ENCODE data around the gene SEC14L3. TPM values are rescaled to one million over a fixed set of nuclear protein-coding genes. Genes with fewer than 3 reads are reported as not detected.

SEC14L3 gene
- total and polyA plus RNA-seq, 2 of the 4 experiments (the other 2 are of a cell fraction) = not detected

- Histone ChIP-seq H4K91ac (ENCODE audit: insufficient read depth, low read depth, low read length) (no peak overlapping the region), H3K27me3 (ENCODE audit: control insufficient read depth, insufficient read depth, low read length) (peaks cover 3% of the 10 kb centered on the region; the same call in 1 of the 2 replicates), H2AK5ac (ENCODE audit: low read depth, low read length) (no peak overlapping the region), H4K20me1 (ENCODE audit: insufficient read depth, low read length) (no peaks in the 10 kb centered on the region), H3K9me3 (ENCODE audit: control insufficient read depth, insufficient read depth, low read length) (no peaks in the 10 kb centered on the region), H2BK20ac (ENCODE audit: low read depth, low read length) (no peak overlapping the region), H3K79me1 (ENCODE audit: low read depth in 1 of 2, low read length in 2 of 2) (no peaks in the 10 kb centered on the region), H4K5ac (ENCODE audit: low read depth, low read length) (no peak overlapping the region), H2AK9ac (replicated peaks; ENCODE audit: low read depth, low read length, poor library complexity) (no peak overlapping the region), H3K9ac (ENCODE audit: low read depth, low read length) (no peak overlapping the region), H2BK120ac (ENCODE audit: low read depth, low read length) (no peak overlapping the region), H3K4ac (ENCODE audit: low read depth, low read length) (no peak overlapping the region), H3K9me1 (ENCODE audit: insufficient read depth, low read length) (no peaks in the 10 kb centered on the region), H2BK15ac (ENCODE audit: low read depth, low read length) (no peak overlapping the region), H2BK5ac (ENCODE audit: low read depth, low read length, poor library complexity, severe bottlenecking) (no peak overlapping the region), H3K18ac (ENCODE audit: low read depth, low read length) (no peak overlapping the region), H3K27ac (ENCODE audit: insufficient read depth, low read length) (no peak overlapping the region), H3K56ac (ENCODE audit: extremely low read depth, insufficient read depth, low read length) (no peak overlapping the region), H3K4me1 (ENCODE audit: control insufficient read depth, insufficient read depth, low read length) (no peaks in the 10 kb centered on the region), H3K14ac (replicated peaks; ENCODE audit: low read depth, low read length) (no peak overlapping the region), H3K23ac (ENCODE audit: low read depth, low read length) (no peak overlapping the region), H3K4me2 (ENCODE audit: low read depth, low read length) (no peak overlapping the region), H2AFZ (replicated peaks; ENCODE audit: low read length, poor library complexity) (no peak overlapping the region), H3K4me3 (ENCODE audit: insufficient read depth, low read depth, low read length) (no peak overlapping the region), H3K36me3 (ENCODE audit: control insufficient read depth, insufficient read depth, low read length) (peaks cover 4% of the 10 kb centered on the region; the same call in 1 of the 2 replicates), H4K8ac (ENCODE audit: low read depth in 2 of 2, low read length in 2 of 2) (no peak overlapping the region)
- in situ Hi-C loops (cut with MboI; ENCODE audit: low sequenced_read_pairs) (no loop called here), dilution Hi-C loops (cut with HindIII; ENCODE audit: low sequenced_read_pairs, unreplicated experiment) (no loop called here), intact Hi-C loops (cut with micrococcal nuclease) (no loop called here)
- POLR2A ChIA-PET (ENCODE audit: unreplicated experiment) = no interaction called here
- 83% methylated on average over 2 of the region's 3 CpGs; no CpG with 5 or more reads in 1 of the 2 experiments for WGBS, 2 experiments (ENCODE audit: extremely low coverage in 2 of 2, insufficient read length in 1 of 2)
- TF ChIP-seq MXI1 (IDR thresholded peaks at IDR 0.05; ENCODE audit: borderline replicate concordance, low read depth, low read length) (no peak), CEBPB (IDR thresholded peaks at IDR 0.05; ENCODE audit: low read depth, low read length) (no peak), FOS (IDR thresholded peaks at IDR 0.05; ENCODE audit: low read depth, low read length) (no peak), SMC3 (IDR thresholded peaks at IDR 0.05; ENCODE audit: low read depth, low read length) (no peak), MAFK (IDR thresholded peaks at IDR 0.05; ENCODE audit: low read depth, low read length) (no peak), POLR2A (IDR thresholded peaks at IDR 0.05; ENCODE audit: low read depth, low read length) (no peak)
- DNase-seq (no peak), ATAC-seq (ENCODE audit: low read depth) (no peak)
- CTCF ChIA-PET = no interaction called here
- BruUV-seq (replicated peaks) = no TSS peak
Observed at GRCh38 chr22:30433227-30433626, 38.6 kb downstream of the SEC14L3 start.
